Measurements from ENCODE around the gene NHERF1.

NHERF1 gene

DNA sequence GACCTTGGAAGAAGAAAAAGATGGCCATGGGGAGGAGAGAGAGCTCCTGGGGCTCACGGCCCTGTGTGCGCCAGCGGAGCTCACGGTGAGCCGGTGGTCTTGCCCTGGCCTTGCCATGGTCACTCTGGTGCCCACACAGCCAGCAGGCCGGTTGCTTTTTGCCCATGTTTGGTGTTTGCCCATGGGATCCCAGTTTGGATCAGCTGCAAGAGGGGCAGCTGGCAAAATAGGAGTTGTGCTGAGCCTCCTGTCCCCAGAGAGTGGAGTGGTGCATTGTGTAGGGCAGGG is 1.6 kb downstream of the NHERF1 start:
- no peaks in the 10 kb centered on the region for H4K20me1 ChIP-seq (ENCODE audit: insufficient read depth, low read length)
- no peaks in the 10 kb centered on the region for H3K9me2 ChIP-seq (ENCODE audit: low read depth, low read length)
- H3K27me3 ChIP-seq (ENCODE audit: insufficient read depth, low read length) = no peaks in the 10 kb centered on the region
- H3K27ac ChIP-seq (ENCODE audit: low read depth, low read length, poor library complexity, severe bottlenecking) = no peak overlapping the region
- H3F3A ChIP-seq (ENCODE audit: insufficient read depth, low read length) = no peaks in the 10 kb centered on the region
- no peak for TF ChIP-seq EZH2 (IDR thresholded peaks at IDR 0.05; ENCODE audit: borderline replicate concordance, low read length)
- TF ChIP-seq, protein P1, sequence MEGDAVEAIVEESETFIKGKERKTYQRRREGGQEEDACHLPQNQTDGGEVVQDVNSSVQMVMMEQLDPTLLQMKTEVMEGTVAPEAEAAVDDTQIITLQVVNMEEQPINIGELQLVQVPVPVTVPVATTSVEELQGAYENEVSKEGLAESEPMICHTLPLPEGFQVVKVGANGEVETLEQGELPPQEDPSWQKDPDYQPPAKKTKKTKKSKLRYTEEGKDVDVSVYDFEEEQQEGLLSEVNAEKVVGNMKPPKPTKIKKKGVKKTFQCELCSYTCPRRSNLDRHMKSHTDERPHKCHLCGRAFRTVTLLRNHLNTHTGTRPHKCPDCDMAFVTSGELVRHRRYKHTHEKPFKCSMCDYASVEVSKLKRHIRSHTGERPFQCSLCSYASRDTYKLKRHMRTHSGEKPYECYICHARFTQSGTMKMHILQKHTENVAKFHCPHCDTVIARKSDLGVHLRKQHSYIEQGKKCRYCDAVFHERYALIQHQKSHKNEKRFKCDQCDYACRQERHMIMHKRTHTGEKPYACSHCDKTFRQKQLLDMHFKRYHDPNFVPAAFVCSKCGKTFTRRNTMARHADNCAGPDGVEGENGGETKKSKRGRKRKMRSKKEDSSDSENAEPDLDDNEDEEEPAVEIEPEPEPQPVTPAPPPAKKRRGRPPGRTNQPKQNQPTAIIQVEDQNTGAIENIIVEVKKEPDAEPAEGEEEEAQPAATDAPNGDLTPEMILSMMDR (IDR thresholded peaks at IDR 0.05; ENCODE audit: low read length) = no peak
- no peaks in the 10 kb centered on the region for H3K9me3 ChIP-seq (ENCODE audit: low read length)
- H3K4me1 ChIP-seq (ENCODE audit: insufficient read depth, low read length, severe bottlenecking) = peaks cover 17% of the 10 kb centered on the region
- no peaks in the 10 kb centered on the region for H3K79me2 ChIP-seq (ENCODE audit: insufficient read depth, low read length)
- peak overlapping the region; percentile 73 for H3K4me3 ChIP-seq (ENCODE audit: low read depth, low read length, poor library complexity, severe bottlenecking)
- H3K4me2 ChIP-seq (ENCODE audit: low read length) = peak overlapping the region; percentile 65
- no peak overlapping the region for H2AFZ ChIP-seq (ENCODE audit: low read length)
- H3K9ac ChIP-seq (ENCODE audit: low read length) = peak overlapping the region; percentile 75; the same call in 1 of the 2 replicates
- no peaks in the 10 kb centered on the region for H3K36me3 ChIP-seq (ENCODE audit: insufficient read depth, low read length)

DNA sequence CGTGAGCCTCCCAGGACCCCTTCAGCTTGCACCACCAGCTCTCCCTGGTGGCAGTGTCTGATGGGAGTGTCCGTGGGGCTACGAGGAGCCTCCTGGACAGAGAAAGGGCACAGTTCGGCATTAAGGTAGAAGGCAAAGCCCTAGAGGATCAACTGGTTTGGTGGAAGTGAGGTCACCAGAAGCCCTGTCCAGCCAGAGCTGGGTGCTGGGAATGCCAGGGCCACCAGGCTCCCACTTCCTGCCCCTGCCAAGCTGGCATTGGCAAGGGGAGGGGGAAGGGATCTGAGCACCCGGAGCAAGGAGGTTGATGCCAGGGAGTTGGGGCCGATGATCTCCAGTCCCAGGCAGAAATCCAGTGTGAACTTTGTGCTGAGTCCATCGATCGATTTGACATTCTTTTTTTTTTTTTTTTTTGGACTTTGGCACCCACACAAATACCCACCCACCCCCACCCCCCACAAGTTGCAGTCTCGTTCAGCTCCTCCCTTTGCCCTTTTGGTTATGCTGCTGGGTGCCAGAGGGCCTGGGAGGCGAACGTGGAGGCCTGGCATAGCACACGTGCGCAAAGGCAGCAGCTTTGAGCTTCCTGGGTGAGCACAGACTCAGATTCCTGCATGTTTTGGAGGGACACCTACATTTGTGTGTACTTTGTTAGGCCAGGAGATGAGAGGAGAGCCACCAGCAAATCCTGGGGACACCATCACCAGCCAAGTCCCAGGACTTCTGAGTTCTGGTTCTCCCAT is 2.1 kb downstream of the NHERF1 start:
- Histone ChIP-seq H4K20me1 (ENCODE audit: insufficient read depth, low read length) (no peaks in the 10 kb centered on the region), H3K27ac (ENCODE audit: low read depth, low read length, poor library complexity, severe bottlenecking) (no peak overlapping the region), H3K4me1 (ENCODE audit: insufficient read depth, low read length, severe bottlenecking) (peaks cover 17% of the 10 kb centered on the region), H3K9me3 (ENCODE audit: low read length) (no peaks in the 10 kb centered on the region), H3K4me2 (ENCODE audit: low read length) (peak overlapping the region; percentile 65), H3K36me3 (ENCODE audit: insufficient read depth, low read length) (no peaks in the 10 kb centered on the region), H2AFZ (ENCODE audit: low read length) (no peak overlapping the region), H3K4me3 (ENCODE audit: low read depth, low read length, poor library complexity, severe bottlenecking) (peak overlapping the region; percentile 73), H3K27me3 (ENCODE audit: insufficient read depth, low read length) (no peaks in the 10 kb centered on the region), H3F3A (ENCODE audit: insufficient read depth, low read length) (no peaks in the 10 kb centered on the region), H3K79me2 (ENCODE audit: insufficient read depth, low read length) (no peaks in the 10 kb centered on the region), H3K9me2 (ENCODE audit: low read depth, low read length) (no peaks in the 10 kb centered on the region), H3K9ac (ENCODE audit: low read length) (peak overlapping the region; percentile 75; the same call in 1 of the 2 replicates)
- no peak for TF ChIP-seq EZH2 (IDR thresholded peaks at IDR 0.05; ENCODE audit: borderline replicate concordance, low read length)
- TF ChIP-seq, protein P1 (IDR thresholded peaks at IDR 0.05; ENCODE audit: low read length) = no peak

DNA sequence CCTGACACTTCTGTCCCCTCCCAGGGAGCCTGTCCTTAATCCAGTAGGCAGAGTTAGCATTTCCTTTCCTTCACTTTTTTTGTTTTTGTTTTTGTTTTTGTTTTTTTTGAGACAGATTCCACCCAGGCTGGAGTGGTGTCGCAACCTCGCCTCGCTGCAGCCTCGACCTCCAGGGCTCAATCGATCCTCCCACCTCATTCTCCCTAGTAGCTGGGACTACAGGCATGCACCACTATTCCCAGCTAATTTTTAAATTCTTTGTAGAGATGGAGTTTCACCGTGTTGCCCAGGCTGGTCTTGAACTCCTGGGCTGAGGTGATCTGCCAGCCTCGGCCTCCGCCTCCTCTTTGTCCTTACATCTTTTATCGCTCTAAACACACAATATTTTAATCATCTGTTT is 4.0 kb downstream of the NHERF1 start:
- Histone ChIP-seq H3K9ac (ENCODE audit: low read length) (no peak overlapping the region), H2AFZ (ENCODE audit: low read length) (no peak overlapping the region), H3K9me2 (ENCODE audit: low read depth, low read length) (no peaks in the 10 kb centered on the region), H3K4me3 (ENCODE audit: low read depth, low read length, poor library complexity, severe bottlenecking) (no peak overlapping the region), H3K27ac (ENCODE audit: low read depth, low read length, poor library complexity, severe bottlenecking) (no peak overlapping the region), H3K4me2 (ENCODE audit: low read length) (no peak overlapping the region), H3K36me3 (ENCODE audit: insufficient read depth, low read length) (no peaks in the 10 kb centered on the region), H4K20me1 (ENCODE audit: insufficient read depth, low read length) (no peaks in the 10 kb centered on the region), H3K27me3 (ENCODE audit: insufficient read depth, low read length) (no peaks in the 10 kb centered on the region), H3K4me1 (ENCODE audit: insufficient read depth, low read length, severe bottlenecking) (peaks cover 17% of the 10 kb centered on the region), H3F3A (ENCODE audit: insufficient read depth, low read length) (no peaks in the 10 kb centered on the region), H3K9me3 (ENCODE audit: low read length) (no peaks in the 10 kb centered on the region), H3K79me2 (ENCODE audit: insufficient read depth, low read length) (no peaks in the 10 kb centered on the region)
- no peak for TF ChIP-seq EZH2 (IDR thresholded peaks at IDR 0.05; ENCODE audit: borderline replicate concordance, low read length)
- TF ChIP-seq, protein P1 (IDR thresholded peaks at IDR 0.05; ENCODE audit: low read length) = no peak

Data from OCI-LY1 (cell line).